IPS-11a (cell line): ENCODE results near the gene CCNG1.
A peak's percentile ranks its signal among the peaks of the same experiment; 100 is the strongest.
"Not testable (repeated sequence)": the region's sequence is repeated elsewhere in the genome, so short reads cannot be mapped to it uniquely, and the experiment has no call there.

ENCODE experiments used
- H3K4me3 ChIP-seq: one replicate; pipeline ENCODE4 v1.5.1; 2013; ENCODE audit warnings: low read depth, low read length, control low read depth

Gene CCNG1, protein sequence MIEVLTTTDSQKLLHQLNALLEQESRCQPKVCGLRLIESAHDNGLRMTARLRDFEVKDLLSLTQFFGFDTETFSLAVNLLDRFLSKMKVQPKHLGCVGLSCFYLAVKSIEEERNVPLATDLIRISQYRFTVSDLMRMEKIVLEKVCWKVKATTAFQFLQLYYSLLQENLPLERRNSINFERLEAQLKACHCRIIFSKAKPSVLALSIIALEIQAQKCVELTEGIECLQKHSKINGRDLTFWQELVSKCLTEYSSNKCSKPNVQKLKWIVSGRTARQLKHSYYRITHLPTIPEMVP

DNA sequence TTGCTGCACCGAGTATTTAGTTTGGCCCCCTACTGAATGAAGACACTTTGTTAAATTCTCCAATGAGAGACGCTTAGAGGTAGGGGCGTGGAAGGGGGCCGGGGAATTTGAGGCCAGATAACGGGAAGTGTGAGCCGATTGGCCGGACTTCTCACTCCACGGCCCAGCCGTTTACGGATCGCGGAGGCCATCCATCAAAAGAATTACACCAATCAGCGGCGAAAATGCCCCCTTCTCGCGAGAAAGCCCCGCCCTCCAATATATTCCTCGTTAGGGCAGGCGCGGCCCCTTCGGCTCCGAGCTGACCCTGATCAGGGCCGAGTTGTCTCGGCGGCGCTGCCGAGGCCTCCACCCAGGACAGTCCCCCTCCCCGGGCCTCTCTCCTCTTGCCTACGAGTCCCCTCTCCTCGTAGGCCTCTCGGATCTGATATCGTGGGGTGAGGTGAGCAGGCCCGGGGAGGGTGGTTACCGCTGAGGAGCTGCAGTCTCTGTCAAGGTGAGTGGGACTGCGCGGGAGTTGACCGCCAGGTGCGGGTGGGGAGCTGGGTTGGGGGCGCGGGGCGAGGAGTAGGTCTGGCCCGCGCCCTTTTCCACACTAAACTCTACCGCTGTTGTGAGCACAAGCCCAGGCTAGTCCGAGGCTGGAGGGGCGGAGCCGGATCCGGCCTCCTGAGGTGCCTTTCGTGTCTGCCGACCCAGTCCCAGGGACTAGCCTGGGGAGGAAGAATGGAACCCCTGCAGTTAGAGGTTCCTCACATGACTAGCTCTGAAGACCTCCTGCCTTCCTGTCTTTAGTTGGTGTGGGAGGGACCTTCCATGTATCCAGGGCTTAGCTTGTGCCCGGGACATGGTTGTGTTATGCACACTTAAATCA, at the start of gene CCNG1:
Gene CCNG1 (plus strand): TSS at position 287 of the 874 bp plus-strand sequence. CDS start 1,662 bp downstream, outside the sequence.
- H3K4me3 ChIP-seq = peak within 1 kb of the TSS; percentile 65

DNA sequence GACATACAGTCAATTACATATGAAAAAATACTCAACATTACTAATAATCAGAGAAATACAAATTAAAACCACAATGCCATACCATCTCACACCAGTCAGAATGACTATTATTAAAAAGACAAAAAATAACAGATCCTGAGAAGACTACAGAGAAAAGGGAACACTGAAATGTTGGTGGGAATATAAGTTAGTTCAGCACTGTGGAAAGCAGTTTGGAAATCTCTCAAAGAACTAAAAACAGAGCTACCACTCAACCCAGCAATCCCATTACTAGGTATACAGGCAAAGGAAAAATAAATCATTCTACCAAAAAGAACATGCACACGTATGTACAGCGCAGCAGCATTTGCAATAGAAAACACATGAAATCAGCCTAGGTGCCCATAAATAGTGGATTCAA, 41.6 kb upstream of the CCNG1 start:
- no peak overlapping the region for H3K4me3 ChIP-seq

DNA sequence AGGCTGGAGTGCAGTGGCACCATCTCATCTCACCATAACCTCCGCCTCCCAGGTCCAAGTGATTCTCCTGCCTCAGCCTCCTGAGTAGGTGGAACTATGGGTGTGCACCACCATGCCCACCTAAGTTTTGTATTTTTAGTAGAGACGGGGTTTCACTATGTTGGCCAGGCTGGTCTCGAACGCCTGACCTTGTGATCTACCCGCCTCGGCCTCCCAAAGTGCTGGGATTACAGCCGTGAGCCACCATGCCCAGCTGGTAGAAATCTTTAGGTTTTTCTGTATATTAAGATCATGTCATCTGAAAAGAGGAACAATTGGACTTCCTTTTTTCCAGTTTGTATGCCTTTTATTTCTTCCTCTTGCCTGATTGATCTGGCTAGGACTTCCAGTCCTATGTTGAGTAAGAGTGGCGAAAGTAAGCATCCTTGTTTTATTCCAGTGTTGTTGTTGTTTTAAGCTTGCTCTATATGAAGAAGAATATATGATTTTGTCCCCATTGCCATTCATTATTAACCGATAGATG, 40.5 kb upstream of the CCNG1 start:
- H3K4me3 ChIP-seq = not testable (repeated sequence)

DNA sequence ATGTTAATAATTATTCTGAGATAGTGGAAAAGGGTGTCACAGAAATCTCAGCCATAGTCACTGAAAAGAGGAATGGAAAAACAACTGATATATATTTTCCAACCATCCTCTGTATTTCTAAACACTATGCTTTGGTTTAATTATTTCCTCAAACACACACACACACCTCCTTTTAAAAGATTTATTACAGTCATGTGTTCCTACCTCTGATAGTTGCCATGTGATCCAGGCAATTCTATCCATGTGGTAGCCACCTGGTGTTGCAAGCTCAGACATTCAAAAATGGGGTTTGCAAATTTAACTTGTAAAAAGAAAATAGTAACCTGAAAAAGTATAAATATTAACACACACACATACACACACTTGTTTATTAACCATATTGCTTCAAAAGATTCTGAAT, 40.0 kb upstream of the CCNG1 start:
- H3K4me3 ChIP-seq = no peak overlapping the region

DNA sequence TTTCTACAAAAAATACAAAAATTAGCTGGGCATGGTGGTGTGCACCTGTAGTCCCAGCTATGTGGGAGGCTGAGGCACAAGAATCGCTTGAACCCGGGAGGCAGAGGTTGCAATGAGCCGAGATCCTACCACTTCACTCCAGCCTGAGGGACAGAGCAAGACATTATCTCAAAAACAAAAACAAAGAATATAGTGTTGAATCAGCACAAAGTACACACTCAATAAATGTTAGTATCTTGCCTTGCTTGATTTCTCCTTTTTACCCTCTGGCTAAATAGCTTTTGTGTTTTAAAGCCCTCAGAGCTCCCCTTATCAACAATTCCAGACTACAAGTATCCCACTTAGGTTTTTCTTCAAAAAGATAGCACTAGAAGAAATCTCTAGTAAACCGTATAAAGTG, 37.5 kb upstream of the CCNG1 start:
- H3K4me3 ChIP-seq = no peak overlapping the region

DNA sequence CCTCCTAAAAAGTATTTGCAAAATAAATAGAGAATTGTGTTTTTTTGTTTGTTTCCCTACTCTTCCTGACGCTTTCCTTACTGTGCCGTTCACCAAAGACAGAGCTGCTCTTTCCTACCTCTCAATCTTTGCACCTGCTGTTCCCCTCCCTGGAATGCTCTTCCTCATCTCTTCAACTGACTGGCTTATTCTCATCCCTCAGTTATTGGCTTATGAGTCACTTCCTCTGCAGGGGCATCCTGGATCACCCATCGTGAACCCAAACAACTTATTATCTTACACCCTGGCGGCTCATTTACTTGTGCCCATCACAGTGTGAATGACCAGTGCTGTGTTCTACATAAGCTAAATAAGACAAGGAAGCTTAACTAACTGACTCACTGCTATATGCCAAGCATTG, 36.1 kb upstream of the CCNG1 start:
- no peak overlapping the region for H3K4me3 ChIP-seq

DNA sequence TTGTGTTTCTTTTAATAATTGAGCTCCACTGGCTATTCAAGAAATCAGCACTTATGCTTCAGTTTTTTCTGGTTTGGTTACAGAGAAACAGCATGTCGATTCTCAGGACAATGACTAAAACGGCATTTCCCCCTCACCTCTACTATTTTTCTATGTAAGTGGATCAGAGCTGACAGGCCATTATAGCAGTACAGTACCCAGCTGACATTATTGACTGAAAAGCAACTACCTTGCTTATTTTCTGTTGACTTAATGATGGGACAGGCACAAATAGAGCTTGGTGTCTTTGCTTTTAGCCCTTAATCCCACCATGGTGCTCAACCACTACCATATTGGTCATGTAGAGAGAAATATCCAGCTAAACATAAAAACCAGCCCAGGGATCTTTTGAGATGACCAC, 35.4 kb upstream of the CCNG1 start:
- no peak overlapping the region for H3K4me3 ChIP-seq

DNA sequence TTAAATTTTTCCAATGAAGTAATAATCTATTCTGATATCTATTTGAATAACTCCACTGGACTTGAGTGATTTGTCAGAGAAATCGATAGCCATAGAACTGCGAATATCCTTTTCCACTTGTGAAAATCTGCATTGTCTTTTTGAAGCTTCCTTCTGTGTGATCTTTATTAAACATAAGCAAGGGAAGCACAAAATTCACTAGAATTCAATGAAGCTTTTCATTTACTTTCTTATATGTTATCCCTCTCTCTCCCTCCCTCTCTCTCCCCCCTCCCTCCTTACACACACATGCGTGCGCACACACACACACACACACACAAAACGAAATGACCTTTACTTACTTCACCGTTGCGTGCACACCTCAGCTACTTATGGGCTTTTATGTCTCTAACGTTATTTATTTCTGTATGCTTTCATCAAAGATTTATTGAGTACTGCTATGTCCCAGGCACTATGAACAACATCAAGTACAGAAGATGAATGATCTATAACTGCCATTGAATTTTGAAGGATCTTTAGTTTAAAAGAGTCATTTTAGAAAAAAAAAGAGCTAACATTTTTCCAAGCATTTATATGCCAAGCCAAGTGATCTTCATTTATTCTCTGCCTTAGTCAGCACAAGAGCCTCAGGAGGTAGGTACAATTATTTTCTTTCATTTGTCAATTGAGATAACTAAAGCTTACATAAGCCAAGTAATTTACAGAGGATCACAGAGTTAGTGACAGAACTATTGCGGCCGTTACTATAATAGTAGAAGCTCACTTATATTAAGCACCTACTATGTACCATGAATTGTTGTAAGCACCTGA, 32.8 kb upstream of the CCNG1 start:
- H3K4me3 ChIP-seq = no peak overlapping the region

DNA sequence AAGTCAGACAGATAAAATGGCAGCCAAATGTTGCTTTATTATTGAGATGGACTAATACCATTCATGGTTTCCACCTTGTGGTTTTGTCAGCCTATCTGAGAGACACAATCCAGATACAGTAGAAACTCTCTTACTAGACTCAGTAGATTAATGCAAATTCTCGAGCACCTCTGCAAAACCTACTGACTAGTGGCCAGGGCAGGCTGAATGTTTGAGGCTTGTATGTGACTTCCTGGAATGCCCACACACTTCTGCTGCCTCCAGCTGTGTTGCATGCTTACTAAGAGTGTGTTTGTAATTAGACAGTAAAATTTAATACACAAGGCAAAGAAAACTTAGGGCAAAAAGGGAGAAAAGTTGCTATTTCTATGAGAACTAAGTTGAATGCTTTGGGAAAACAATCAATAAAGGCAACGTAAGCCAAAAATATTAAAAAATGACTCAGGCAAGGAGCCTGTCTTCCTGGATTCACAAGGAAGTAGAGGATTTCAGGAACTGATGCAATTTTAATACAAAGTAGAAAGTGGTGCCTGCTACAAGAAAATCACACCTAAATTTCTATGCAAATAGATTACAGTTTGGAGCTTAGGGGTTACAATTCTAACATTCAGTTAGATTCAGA, 30.2 kb upstream of the CCNG1 start:
- H3K4me3 ChIP-seq = no peak overlapping the region

DNA sequence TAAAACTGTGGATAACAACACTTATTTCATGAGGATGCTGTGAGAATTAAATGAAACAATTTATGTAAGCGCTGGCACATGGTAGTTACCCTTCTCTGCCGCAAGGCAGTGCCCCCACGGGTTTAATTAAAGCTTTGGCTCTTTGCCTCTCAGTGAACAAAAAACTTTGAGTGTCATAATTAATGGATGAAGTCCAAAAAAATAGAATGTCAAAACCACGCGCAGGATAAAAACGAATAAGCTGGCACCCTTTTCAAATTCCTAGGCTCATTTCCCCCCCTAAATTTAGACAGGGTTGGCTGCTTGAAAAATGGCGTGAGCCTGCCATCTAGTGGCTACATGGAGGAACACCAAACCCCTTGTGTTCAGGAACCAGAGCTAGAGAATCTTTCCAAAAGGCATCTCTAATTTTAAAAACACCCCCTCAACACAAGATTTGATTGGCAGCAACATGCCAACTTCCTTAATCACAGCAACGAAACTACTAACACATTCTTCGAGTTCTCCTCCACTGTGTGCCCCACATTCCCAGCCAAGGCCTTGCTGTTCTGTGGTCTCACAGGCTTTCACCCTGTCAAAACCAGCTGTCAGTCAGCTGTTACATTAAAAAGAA, 29.0 kb upstream of the CCNG1 start:
- H3K4me3 ChIP-seq = no peak overlapping the region

DNA sequence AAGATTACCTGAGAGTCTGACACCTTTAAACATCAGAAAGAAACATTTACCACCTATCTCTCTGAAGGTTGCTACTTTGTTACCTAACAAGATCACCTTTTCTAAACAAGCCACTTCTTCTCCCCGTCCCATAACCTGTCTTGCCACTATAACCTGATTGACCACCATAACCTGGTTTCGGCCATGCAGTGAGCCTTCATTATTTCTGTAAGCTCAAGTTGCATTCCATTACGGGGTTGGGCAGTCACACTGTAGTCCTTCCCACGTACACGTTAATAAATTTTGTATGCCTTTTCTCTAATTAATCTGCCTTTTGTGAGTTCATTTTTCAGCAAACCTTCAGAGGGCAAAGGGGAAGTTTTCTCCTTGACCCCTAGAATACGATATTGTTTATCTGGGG, 28.0 kb upstream of the CCNG1 start:
- H3K4me3 ChIP-seq = no peak overlapping the region

DNA sequence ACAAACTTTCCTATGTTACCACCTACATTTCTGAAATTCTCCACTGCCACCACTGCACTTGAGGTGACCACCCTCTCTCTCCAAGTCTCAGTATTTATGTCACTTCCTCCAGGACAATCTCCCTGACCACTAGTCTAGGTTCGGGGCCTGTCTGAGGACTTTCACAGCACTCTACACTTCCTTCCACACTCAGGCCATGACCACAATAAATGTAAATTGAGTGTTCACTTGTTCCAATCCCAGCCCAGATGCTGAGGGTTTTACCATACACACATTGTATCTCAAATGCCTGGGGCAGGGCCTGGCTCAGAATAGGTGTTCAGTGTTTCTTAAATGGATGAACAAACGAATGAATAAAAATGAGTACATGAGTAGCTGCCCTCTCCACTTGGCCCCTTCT, 26.9 kb upstream of the CCNG1 start:
- no peak overlapping the region for H3K4me3 ChIP-seq

DNA sequence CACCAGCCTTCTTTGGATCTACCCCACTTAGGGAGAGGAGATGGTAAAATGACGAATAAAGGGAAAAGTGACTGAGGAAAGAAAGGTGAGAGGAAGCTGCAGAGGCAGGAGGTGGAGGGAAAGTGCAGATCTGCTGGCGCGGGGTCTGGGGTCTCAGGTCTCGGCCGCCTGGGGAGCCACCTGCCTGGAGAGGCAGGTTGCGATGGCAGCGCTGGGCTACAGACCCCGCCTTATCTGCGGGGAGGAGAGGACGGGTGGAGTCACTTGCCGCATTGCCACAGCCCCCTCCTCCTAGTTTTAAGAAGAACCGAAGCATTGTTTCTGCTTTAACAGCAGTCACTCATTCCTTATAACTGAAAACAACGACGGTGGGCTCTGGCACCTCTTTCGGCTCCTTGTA, 21.7 kb upstream of the CCNG1 start:
- H3K4me3 ChIP-seq = not testable (repeated sequence)

DNA sequence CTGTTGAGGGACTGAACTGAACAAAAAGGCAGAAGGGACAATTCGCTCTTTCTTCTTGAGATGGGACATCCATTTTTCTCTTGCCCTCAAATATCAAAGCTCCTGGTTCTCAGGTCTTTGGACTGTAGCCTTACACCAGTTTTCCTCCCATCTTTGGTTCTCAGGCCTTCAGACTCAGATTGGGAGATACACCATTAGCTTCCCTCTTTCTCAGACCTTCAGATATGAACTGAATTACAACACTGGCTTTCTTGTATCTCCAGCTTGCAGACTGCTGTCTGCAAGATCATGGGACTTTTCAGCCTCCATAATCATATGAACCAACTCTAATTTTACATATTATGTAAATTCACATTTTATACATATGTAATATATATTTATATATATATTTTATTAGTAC, 12.6 kb upstream of the CCNG1 start:
- H3K4me3 ChIP-seq = no peak overlapping the region

DNA sequence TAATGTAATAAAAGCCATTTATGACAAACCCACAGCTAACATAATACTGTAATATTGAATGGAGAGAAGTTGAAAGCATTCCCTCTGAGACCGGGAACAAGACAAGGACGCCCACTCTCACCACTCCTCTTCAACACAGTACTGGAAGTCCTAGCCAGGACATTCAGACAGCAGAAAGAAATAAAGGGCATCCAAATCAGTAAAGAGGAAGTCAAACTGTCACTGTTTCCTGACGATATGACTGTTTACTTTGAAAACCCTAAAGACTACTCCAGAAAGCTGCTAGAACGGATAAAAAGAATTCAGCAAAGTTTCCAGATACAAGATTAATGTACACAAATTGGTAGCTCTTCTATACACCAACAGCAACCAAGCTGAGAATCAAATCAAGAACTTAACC, 11.3 kb upstream of the CCNG1 start:
- not testable (repeated sequence) for H3K4me3 ChIP-seq

DNA sequence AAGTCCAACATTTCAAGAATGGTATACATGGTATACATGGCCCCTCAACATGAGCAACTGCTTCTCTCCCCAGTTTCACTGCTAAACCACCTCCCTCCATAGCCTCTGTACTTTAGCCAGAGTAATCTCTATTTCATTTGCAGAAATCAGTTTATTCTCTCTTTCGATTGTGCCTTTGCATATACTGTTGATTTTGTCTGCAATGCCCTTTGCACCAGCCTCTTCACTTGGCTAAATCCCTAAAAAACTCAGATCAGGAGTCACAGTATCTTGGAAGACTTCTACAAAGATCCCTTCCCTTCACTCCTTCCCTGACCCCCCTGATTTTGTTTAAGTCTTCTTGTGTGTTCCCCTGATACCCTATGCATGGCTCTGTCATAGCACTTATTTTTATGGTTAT, 4.9 kb upstream of the CCNG1 start:
- H3K4me3 ChIP-seq = no peak overlapping the region

DNA sequence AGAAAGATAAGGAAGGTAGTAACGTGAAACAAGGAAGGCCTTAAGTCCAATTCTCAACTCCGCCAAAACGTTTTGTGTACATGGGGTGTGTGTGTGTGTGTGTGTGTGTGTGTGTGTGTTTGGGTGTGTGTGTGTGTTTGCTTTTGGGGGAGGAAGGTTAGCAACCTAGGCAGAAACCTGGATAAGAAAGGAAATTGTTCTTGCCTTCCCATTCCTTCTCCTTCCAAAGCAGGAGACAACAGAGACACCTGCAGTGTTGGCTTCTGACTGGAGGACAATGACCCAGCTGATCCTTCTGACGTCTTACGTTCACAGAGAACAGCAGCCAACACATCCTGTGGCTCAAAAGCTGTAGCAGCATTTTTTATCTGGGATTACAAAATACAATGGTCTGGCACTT, 4.1 kb upstream of the CCNG1 start:
- H3K4me3 ChIP-seq = no peak overlapping the region

DNA sequence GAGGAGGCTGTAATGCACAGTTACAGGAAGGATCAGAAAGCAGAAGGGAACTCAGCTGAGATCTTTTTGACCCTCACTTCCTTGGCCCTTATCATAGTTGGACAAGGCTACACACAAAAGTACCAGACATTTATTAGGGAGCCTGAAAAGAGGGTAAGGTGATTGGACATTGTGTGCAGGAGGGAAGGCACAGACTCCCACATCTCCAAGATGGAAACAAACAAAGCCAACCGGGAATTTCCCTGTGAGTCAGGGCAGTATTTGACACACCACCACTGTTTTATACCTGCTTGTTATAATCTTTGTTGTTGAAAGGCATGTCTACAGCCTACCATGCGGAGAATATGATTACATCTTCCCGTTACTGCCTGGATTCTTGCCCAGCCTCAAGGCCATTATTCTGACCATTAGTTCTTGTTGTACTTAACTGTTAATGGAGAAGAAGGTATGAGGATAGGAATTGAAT, 3.0 kb upstream of the CCNG1 start:
- no peak overlapping the region for H3K4me3 ChIP-seq

DNA sequence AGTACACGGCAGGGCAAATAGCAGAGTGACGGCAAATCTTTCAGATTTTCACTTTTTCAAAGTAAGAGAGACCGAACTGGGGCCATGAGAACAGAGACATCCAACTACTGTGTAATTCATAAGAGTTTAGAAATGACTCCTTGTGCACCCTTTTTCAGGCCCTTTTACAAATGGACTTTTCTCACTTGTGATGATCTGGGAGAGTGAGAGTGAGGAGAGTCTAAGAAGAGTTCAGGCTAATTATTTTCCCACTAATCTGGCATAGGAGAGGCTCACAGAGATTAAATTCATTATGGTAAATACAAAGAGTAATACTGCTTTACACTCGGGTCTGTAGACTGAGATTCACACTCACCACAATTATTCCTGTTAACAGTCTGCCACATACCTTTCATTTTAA, 880 bp upstream of the CCNG1 start:
- H3K4me3 ChIP-seq = peak overlapping the region; percentile 22

DNA sequence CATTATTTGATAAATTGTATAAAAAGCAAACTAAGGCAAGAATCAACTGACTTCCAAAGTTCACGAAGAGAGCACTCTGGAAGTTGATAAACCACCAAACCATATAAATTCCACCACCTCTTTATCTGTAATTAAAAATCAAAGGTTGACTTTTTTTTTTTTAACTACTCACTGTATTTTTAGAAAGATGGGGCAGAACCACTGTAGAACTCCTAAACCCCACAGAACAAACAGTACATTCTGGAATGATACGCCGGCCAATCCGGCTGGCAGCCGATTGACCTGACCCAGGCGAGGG, 435 bp upstream of the CCNG1 start:
- peak overlapping the region; percentile 22 for H3K4me3 ChIP-seq

DNA sequence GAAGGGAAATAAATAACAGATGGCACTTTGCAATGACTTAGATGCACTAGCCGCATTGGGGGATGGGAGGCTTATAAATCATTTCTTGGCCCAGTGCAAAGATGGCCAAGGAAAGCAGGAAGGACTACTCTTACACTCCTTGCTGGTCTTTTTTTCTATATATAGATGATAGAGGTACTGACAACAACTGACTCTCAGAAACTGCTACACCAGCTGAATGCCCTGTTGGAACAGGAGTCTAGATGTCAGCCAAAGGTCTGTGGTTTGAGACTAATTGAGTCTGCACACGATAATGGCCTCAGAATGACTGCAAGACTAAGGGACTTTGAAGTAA, 1.7 kb downstream of the CCNG1 start:
- H3K4me3 ChIP-seq = peak overlapping the region; percentile 21
